PC-3 (cell line): Measurements from ENCODE around the gene AGPAT3. TPM values are rescaled to one million over a fixed set of nuclear protein-coding genes. Genes with fewer than 3 reads are reported as not detected.

Source experiments
- ATAC-seq: fragments of 200-7000 bp; cut with Tn5 transposase; 2 replicates; pipeline ENCODE4 v1.9.1; 2020; ENCODE audit warnings: mild to moderate bottlenecking, moderate library complexity
- BruUV-seq: library from RNA; stranded (reverse); fragments of 400-500 nt; replicated peaks from 2 replicates; lab custom pipeline; 2021; lab: Mats Ljungman, UMichigan
- CTCF ChIA-PET: fragments of 300-600 bp; sonication (Branson Sonifier 250); formaldehyde crosslinking; loops from one replicate; lab custom pipeline; 2022; ENCODE audit warnings: antibody characterized with exemption; lab: Charles Lee
- POLR2A ChIA-PET: fragments of 300-600 bp; sonication (Branson Sonifier 250); formaldehyde crosslinking; loops from one replicate; lab custom pipeline; 2022; ENCODE audit warnings: antibody characterized with exemption; ENCODE audit not compliant: unreplicated experiment; lab: Charles Lee
- DNase-seq: peaks from one replicate; pipeline ENCODE4 v3.0.0-alpha.2; 2015
- H2AFZ ChIP-seq: fragments of 300-600 bp; sonication (generic); 2 replicates; pipeline ENCODE4 v1.6.0; 2016; ENCODE audit warnings: antibody characterized with exemption, low read length
- H3F3A ChIP-seq: fragments of 300-600 bp; sonication (generic); one replicate; pipeline ENCODE4 v1.6.0; 2017; ENCODE audit warnings: antibody characterized with exemption, low read length, control low read depth, mild to moderate bottlenecking; ENCODE audit not compliant: unreplicated experiment
- H3K27ac ChIP-seq: fragments of 300-600 bp; sonication (generic); 2 replicates; pipeline ENCODE4 v1.5.1; 2016; ENCODE audit warnings: mild to moderate bottlenecking, low read length
- H3K27me3 ChIP-seq: fragments of 300-600 bp; sonication (generic); 2 replicates; pipeline ENCODE4 v1.6.1; 2016; ENCODE audit warnings: low read length, mixed read lengths
- H3K36me3 ChIP-seq: fragments of 300-600 bp; sonication (generic); 2 replicates; pipeline ENCODE4 v1.6.1; 2016; ENCODE audit warnings: low read depth, mixed run types, low read length, mixed read lengths
- H3K4me1 ChIP-seq: fragments of 300-600 bp; sonication (generic); 2 replicates; pipeline ENCODE4 v1.5.1; 2016; ENCODE audit warnings: low read length; ENCODE audit not compliant: insufficient read depth
- H3K4me2 ChIP-seq: fragments of 300-600 bp; sonication (generic); 2 replicates; pipeline ENCODE4 v1.6.0; 2016; ENCODE audit warnings: low read length
- H3K4me3 ChIP-seq: fragments of 300-600 bp; sonication (generic); 2 replicates; pipeline ENCODE4 v1.5.1; 2016; ENCODE audit warnings: mild to moderate bottlenecking, low read length, mixed read lengths
- H3K79me2 ChIP-seq: fragments of 300-600 bp; sonication (generic); 2 replicates; pipeline ENCODE4 v1.6.1; 2017; ENCODE audit warnings: low read length, mixed read lengths
- H3K9ac ChIP-seq: fragments of 300-600 bp; sonication (generic); 2 replicates; pipeline ENCODE4 v1.6.0; 2016; ENCODE audit warnings: mild to moderate bottlenecking, low read length
- H3K9me2 ChIP-seq: fragments of 300-600 bp; sonication (generic); replicated peaks from 2 replicates; pipeline ENCODE4 v1.6.1; 2016; ENCODE audit warnings: mixed run types, low read length, mixed read lengths
- H3K9me3 ChIP-seq: fragments of 300-600 bp; sonication (generic); 2 replicates; pipeline ENCODE4 v1.6.1; 2016; ENCODE audit warnings: low read length, mixed read lengths
- H4K20me1 ChIP-seq: fragments of 300-600 bp; sonication (generic); 2 replicates; pipeline ENCODE4 v1.6.1; 2016; ENCODE audit warnings: low read length, mixed read lengths
- CTCF ChIP-seq: fragments of 300-600 bp; sonication (generic); conservative IDR thresholded peaks from 2 replicates; pipeline ENCODE4 v1.5.1; 2017; ENCODE audit warnings: antibody characterized with exemption, low read depth, mild to moderate bottlenecking, low read length
- EZH2 ChIP-seq: fragments of 300-600 bp; sonication (generic); IDR thresholded peaks from one replicate; pipeline ENCODE4 v1.6.1; 2017; ENCODE audit warnings: antibody characterized with exemption, mild to moderate bottlenecking, low read length; ENCODE audit not compliant: unreplicated experiment
- EZH2phosphoT487 ChIP-seq: fragments of 300-600 bp; sonication (generic); IDR thresholded peaks from 2 replicates; pipeline ENCODE4 v1.6.1; 2018; ENCODE audit warnings: mild to moderate bottlenecking, antibody characterized with exemption, low read length, borderline replicate concordance
- intact Hi-C: fragments of 100-400 bp; cut with micrococcal nuclease; formaldehyde crosslinking; loops from 2 replicates; pipeline ENCODE4 v1.9.0; 2023
- total RNA-seq: library from RNA; depleted of rRNA; stranded (reverse); fragments of >200 nt; gene quantifications from 2 replicates; pipeline ENCODE4 v1.2.3, GENCODE V29; 2014

AGPAT3 gene
- total RNA-seq, 1 experiment from 2014 or later, result 76.1 TPM

DNA sequence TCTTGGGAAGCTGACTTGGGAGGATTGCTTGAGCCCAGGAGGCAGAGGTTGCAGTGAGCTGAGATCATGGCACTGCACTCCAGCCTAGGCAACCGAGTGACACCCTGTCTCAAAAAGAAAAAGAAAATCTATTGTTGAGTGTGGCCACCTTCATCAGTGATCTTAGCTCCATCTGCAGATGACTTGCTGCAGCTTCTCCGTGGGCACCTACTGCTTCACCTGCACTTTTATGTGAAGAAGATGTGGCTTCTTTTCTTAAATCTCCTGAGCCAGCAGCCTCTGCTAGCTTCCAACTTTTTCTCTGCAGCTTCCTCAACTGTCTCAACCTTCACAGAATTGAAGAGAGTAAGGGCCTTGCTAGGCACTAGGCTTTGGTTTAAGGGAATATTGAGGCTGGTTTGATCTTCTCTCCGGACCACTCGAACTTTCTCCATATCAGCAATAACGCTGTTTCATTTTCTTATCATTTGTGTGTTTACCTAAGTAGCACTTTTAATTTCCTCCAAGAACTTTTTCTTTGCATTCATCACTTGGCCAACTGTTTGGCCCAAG lies 28.0 kb downstream of the AGPAT3 start:
- Histone ChIP-seq H3K4me3 (no peak overlapping the region), H4K20me1 (no peaks in the 10 kb centered on the region), H3K4me1 (no peaks in the 10 kb centered on the region), H3F3A (no peaks in the 10 kb centered on the region), H2AFZ (no peak overlapping the region), H3K36me3 (peaks cover 8% of the 10 kb centered on the region; the same call in 1 of the 2 replicates), H3K27me3 (no peaks in the 10 kb centered on the region), H3K79me2 (peaks cover 26% of the 10 kb centered on the region), H3K9me3 (no peaks in the 10 kb centered on the region), H3K9ac (no peak overlapping the region), H3K4me2 (no peak overlapping the region), H3K9me2 (no peaks in the 10 kb centered on the region), H3K27ac (no peak overlapping the region)
- ATAC-seq (no peak), DNase-seq (no peak)
- BruUV-seq, result no TSS peak
- intact Hi-C loops, result no loop called here
- TF ChIP-seq EZH2phosphoT487 (no peak), CTCF (no peak), EZH2 (no peak)
- POLR2A ChIA-PET, result no interaction called here
- CTCF ChIA-PET, result interaction anchor here (0.7 kb wide), 1 partner anchor 74 kb away, joined by 3 read pairs; no protein-coding TSS in a partner anchor

- no peak for ATAC-seq
- no peaks in the 10 kb centered on the region for H3K9me3 ChIP-seq
- H3K27ac ChIP-seq, result no peak overlapping the region
- H2AFZ ChIP-seq, result no peak overlapping the region
- ChIA-PET CTCF (no interaction called here), POLR2A (no interaction called here)
- H3K9me2 ChIP-seq, result no peaks in the 10 kb centered on the region
- no peaks in the 10 kb centered on the region for H3K4me1 ChIP-seq
- H4K20me1 ChIP-seq, result no peaks in the 10 kb centered on the region
- H3K9ac ChIP-seq, result no peak overlapping the region
- H3K4me2 ChIP-seq, result no peak overlapping the region
- H3K79me2 ChIP-seq, result peaks cover 23% of the 10 kb centered on the region
- no TSS peak for BruUV-seq
- H3K4me3 ChIP-seq, result no peak overlapping the region
- peaks cover 8% of the 10 kb centered on the region; the same call in 1 of the 2 replicates for H3K36me3 ChIP-seq
- intact Hi-C loops, result no loop called here
- DNase-seq, result no peak
- TF ChIP-seq EZH2, result no peak
- no peak for TF ChIP-seq CTCF
- no peak for TF ChIP-seq EZH2phosphoT487
- no peaks in the 10 kb centered on the region for H3F3A ChIP-seq
- H3K27me3 ChIP-seq, result no peaks in the 10 kb centered on the region
Measured at GRCh38 chr21:43893536-43894205, 28.6 kb downstream of the AGPAT3 start.

GRCh38 chr21:43894206-43894577 lies 29.2 kb downstream of the AGPAT3 start:
- Histone ChIP-seq H3K27me3 (no peaks in the 10 kb centered on the region), H2AFZ (no peak overlapping the region), H3K36me3 (peaks cover 8% of the 10 kb centered on the region; the same call in 1 of the 2 replicates), H3K4me3 (no peak overlapping the region), H3K9me2 (no peaks in the 10 kb centered on the region), H3K79me2 (peaks cover 23% of the 10 kb centered on the region), H3K4me1 (no peaks in the 10 kb centered on the region), H3K27ac (no peak overlapping the region), H3K9ac (no peak overlapping the region), H3F3A (no peaks in the 10 kb centered on the region), H4K20me1 (no peaks in the 10 kb centered on the region), H3K4me2 (no peak overlapping the region), H3K9me3 (no peaks in the 10 kb centered on the region)
- ChIA-PET CTCF (no interaction called here), POLR2A (no interaction called here)
- ATAC-seq, result no peak
- intact Hi-C loops, result no loop called here
- BruUV-seq, result no TSS peak
- TF ChIP-seq EZH2, result no peak
- no peak for TF ChIP-seq EZH2phosphoT487
- no peak for TF ChIP-seq CTCF
- no peak for DNase-seq
